ENCODE measurements around the gene PLEKHH2.

The PLEKHH2 gene

DNA sequence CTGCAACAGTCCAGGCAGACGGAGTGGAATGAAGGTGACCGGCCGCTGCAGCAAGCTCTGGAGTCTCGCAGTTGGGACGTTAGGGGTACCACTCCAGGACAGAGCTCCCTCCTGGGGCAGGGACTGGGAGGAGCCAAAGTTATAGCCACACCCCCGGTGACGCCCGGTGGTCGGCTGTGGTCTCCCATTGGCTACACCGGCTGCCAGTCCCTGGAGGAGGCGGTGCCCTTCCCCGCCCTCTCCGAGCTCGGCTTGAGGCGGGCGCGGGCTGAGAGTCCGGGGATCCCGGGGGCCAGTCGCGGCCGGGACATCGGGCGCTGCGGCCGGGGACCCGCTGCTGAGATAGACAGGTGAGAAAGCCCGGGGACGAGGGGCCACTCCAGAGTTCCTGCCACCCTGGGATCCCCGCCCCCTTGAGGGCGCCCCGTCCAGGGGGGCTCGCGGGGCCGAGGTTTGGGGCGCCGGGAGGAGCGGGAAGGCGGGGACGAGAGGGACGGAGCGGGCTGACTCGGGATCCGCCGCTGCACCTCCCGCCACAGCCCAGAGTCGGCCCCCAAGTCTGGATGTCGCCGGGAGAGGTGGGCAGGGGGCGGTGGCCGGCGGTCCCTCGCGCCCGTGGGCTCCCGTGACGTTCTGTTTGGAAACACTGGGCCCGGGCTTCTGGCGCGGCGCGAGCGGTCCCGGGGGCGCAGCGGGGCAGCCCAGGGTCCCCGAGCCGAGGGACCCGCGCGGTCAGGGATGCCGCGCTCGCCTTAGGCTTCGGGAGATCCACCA, at the start of gene PLEKHH2:
PLEKHH2 (plus strand) TSS at position 231 of the 774 bp plus-strand sequence. CDS start 7,414 bp downstream, outside the sequence.
- Histone ChIP-seq H3K27ac (ENCODE audit: poor library complexity, severe bottlenecking) (no peak within 1 kb of the TSS), H3K36me3 (ENCODE audit: low read depth) (no peaks in the 10 kb centered on the region), H3K4me3 (ENCODE audit: severe bottlenecking) (peak within 1 kb of the TSS; percentile 79), H3K4me1 (ENCODE audit: insufficient read depth, poor library complexity, severe bottlenecking) (peaks cover 4% of the 10 kb centered on the region), H3K9me3 (ENCODE audit: severe bottlenecking) (no peaks in the 10 kb centered on the region), H3K27me3 (ENCODE audit: insufficient read depth, poor library complexity, severe bottlenecking) (peaks cover 7% of the 10 kb centered on the region)
- peak; percentile 99 for ATAC-seq (ENCODE audit: low read depth)
- TF ChIP-seq, protein P1, sequence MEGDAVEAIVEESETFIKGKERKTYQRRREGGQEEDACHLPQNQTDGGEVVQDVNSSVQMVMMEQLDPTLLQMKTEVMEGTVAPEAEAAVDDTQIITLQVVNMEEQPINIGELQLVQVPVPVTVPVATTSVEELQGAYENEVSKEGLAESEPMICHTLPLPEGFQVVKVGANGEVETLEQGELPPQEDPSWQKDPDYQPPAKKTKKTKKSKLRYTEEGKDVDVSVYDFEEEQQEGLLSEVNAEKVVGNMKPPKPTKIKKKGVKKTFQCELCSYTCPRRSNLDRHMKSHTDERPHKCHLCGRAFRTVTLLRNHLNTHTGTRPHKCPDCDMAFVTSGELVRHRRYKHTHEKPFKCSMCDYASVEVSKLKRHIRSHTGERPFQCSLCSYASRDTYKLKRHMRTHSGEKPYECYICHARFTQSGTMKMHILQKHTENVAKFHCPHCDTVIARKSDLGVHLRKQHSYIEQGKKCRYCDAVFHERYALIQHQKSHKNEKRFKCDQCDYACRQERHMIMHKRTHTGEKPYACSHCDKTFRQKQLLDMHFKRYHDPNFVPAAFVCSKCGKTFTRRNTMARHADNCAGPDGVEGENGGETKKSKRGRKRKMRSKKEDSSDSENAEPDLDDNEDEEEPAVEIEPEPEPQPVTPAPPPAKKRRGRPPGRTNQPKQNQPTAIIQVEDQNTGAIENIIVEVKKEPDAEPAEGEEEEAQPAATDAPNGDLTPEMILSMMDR (IDR thresholded peaks at IDR 0.05; ENCODE audit: poor library complexity, severe bottlenecking), result no peak
- peak; percentile 85 for DNase-seq (ENCODE audit: low spot score)

DNA sequence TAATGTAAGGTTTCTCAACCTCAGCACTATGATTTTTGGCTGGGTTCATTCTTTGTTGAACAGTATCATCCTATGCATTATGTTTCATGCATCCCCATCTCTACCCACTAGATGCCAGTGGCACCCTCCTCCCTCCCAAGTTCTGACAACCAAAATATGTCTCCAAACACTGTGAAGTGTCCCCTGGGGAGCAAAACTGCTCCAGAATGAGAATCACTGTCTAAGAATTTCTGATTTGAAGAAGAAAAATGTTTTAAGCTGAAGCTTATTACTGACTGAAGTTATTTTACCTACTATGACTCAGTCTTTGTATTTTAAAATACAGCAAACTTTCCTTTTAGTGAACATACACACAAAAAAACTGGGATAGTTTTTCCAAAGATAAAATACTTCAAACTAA, 44.6 kb upstream of the PLEKHH2 start:
- Histone ChIP-seq H3K27me3 (ENCODE audit: insufficient read depth, poor library complexity, severe bottlenecking) (no peaks in the 10 kb centered on the region), H3K4me3 (ENCODE audit: severe bottlenecking) (no peak overlapping the region), H3K36me3 (ENCODE audit: low read depth) (peaks cover 41% of the 10 kb centered on the region), H3K27ac (ENCODE audit: poor library complexity, severe bottlenecking) (no peak overlapping the region), H3K4me1 (ENCODE audit: insufficient read depth, poor library complexity, severe bottlenecking) (peaks cover 6% of the 10 kb centered on the region), H3K9me3 (ENCODE audit: severe bottlenecking) (no peaks in the 10 kb centered on the region)
- TF ChIP-seq, protein P1 (IDR thresholded peaks at IDR 0.05; ENCODE audit: poor library complexity, severe bottlenecking), result no peak
- no peak for ATAC-seq (ENCODE audit: low read depth)
- DNase-seq (ENCODE audit: low spot score), result no peak

DNA sequence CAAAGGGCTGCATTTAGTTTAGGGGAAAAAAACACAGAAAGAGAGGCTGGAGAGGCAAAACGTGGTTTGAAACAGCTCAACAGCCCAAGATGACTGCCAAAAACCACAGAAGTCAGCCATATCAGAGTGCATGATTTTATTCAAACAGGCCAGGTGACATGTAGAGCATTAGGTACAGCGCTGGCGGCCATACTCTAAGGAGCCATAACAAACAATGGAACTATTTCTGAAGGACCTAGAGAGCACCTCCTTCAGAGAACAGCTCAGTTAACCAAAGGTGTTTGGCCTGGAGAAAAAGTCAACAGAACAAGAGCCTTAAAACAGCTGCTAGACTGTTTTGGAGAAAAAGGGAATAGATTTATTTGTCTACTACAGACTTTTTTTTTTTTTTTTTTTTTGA, 43.8 kb upstream of the PLEKHH2 start:
- H3K4me3 ChIP-seq (ENCODE audit: severe bottlenecking), result no peak overlapping the region
- peaks cover 41% of the 10 kb centered on the region for H3K36me3 ChIP-seq (ENCODE audit: low read depth)
- TF ChIP-seq, protein P1 (IDR thresholded peaks at IDR 0.05; ENCODE audit: poor library complexity, severe bottlenecking), result no peak
- H3K9me3 ChIP-seq (ENCODE audit: severe bottlenecking), result no peaks in the 10 kb centered on the region
- peaks cover 6% of the 10 kb centered on the region for H3K4me1 ChIP-seq (ENCODE audit: insufficient read depth, poor library complexity, severe bottlenecking)
- H3K27me3 ChIP-seq (ENCODE audit: insufficient read depth, poor library complexity, severe bottlenecking), result no peaks in the 10 kb centered on the region
- no peak overlapping the region for H3K27ac ChIP-seq (ENCODE audit: poor library complexity, severe bottlenecking)
- DNase-seq (ENCODE audit: low spot score), result no peak
- no peak for ATAC-seq (ENCODE audit: low read depth)

DNA sequence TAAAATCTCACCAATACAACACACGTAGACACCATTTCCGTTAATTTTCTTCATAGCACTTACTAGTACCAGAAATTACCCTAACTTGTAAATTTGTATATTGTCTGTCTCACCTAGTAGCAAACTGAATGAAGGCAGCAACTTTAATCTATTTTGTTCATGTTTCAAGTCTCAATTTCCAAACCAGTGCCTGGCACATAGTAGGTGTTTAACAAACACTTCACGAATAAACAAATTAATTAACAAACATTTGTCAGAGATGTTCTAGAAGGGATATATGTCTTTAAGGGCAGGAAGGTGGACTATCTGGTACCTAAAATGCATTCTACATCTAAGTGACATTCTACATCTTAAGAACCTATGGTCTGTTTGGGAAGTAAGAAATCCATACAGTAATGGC, 42.2 kb upstream of the PLEKHH2 start:
- no peak for DNase-seq (ENCODE audit: low spot score)
- no peaks in the 10 kb centered on the region for H3K27me3 ChIP-seq (ENCODE audit: insufficient read depth, poor library complexity, severe bottlenecking)
- no peak for ATAC-seq (ENCODE audit: low read depth)
- TF ChIP-seq, protein P1 (IDR thresholded peaks at IDR 0.05; ENCODE audit: poor library complexity, severe bottlenecking), result no peak
- no peaks in the 10 kb centered on the region for H3K9me3 ChIP-seq (ENCODE audit: severe bottlenecking)
- no peak overlapping the region for H3K27ac ChIP-seq (ENCODE audit: poor library complexity, severe bottlenecking)
- peak overlapping the region; percentile 82 for H3K4me3 ChIP-seq (ENCODE audit: severe bottlenecking)
- peaks cover 26% of the 10 kb centered on the region for H3K36me3 ChIP-seq (ENCODE audit: low read depth)
- H3K4me1 ChIP-seq (ENCODE audit: insufficient read depth, poor library complexity, severe bottlenecking), result peaks cover 6% of the 10 kb centered on the region
